Vagina (tissue), 2 donors: ENCODE results near the gene PDIA5.

Experiments
- CTCF ChIP-seq, 3 experiments: fragments of 450-650 bp in 2 of 3; fragments of 200-600 bp in 1 of 3; sonication (generic) in 1 of 3; IDR thresholded peaks; one replicate each; pipeline ENCODE4 v1.5.1; 2017 to 2019; ENCODE audit warnings: antibody characterized with exemption in 3 of 3, mild to moderate bottlenecking in 2 of 3, moderate library complexity in 2 of 3
- POLR2A ChIP-seq, 2 donors: fragments of 450-650 bp; IDR thresholded peaks; one replicate each; pipeline ENCODE4 v1.6.1; 2017; ENCODE audit warnings: antibody characterized with exemption in 2 of 2, mild to moderate bottlenecking in 2 of 2, moderate library complexity in 2 of 2

- TF ChIP-seq CTCF (IDR thresholded peaks at IDR 0.05) (no peak), POLR2A (IDR thresholded peaks at IDR 0.05) (no peak)
Measured at GRCh38 chr3:123122057-123122456, 55.2 kb downstream of the PDIA5 start.
